BJ (cell line): Measurements from ENCODE around the gene LRP6. TPM values are rescaled to one million over a fixed set of nuclear protein-coding genes. Genes with fewer than 3 reads are reported as not detected.

Experiments
- CTCF ChIA-PET: fragments of 350-600 bp; formaldehyde crosslinking; extraction: SDS; loops from one replicate; lab custom pipeline; 2021; ENCODE audit warnings: antibody characterized with exemption, inconsistent platforms; lab: Yijun Ruan, JAX
- POLR2A ChIA-PET: fragments of 300-600 bp; sonication (Branson Sonifier 250); formaldehyde crosslinking; extraction: SDS; loops from one replicate; lab custom pipeline; 2021; ENCODE audit warnings: antibody characterized with exemption; lab: Charles Lee
- DNase-seq: peaks from one replicate; pipeline ENCODE4 v3.0.0-alpha.2; 2011; ENCODE audit warnings: low read depth
- H3K27me3 ChIP-seq: 2 replicates; pipeline ENCODE4 v1.6.0; 2011; ENCODE audit warnings: low read length; ENCODE audit not compliant: control insufficient read depth, insufficient read depth
- H3K36me3 ChIP-seq: 2 replicates; pipeline ENCODE4 v1.5.1; 2011; ENCODE audit warnings: low read length; ENCODE audit not compliant: control insufficient read depth, insufficient read depth
- H3K4me3 ChIP-seq: 2 replicates; pipeline ENCODE4 v1.5.1; 2011; ENCODE audit warnings: low read depth, mild to moderate bottlenecking, control low read depth, low read length
- CTCF ChIP-seq: IDR thresholded peaks from 2 replicates; pipeline ENCODE4 v1.5.1; 2011; ENCODE audit warnings: low read depth, mild to moderate bottlenecking, control low read depth, inconsistent platforms, low read length, moderate library complexity; ENCODE audit not compliant: insufficient read depth
- polyA plus RNA-seq: library from polyadenylated mRNA; depleted of rRNA; stranded (reverse); fragments of >200 nt; gene quantifications from 2 replicates; pipeline ENCODE4 v1.2.3, GENCODE V29; 2011

The LRP6 gene
- polyA plus RNA-seq, 1 experiment, result 28.9 TPM

- ChIA-PET POLR2A (interaction anchor here (0.6 kb wide), 1 partner anchor 375 kb away, joined by 3 read pairs; no protein-coding TSS in a partner anchor), CTCF (interaction anchor here (1.0 to 1.2 kb wide), 2 partner anchors 31 to 89 kb away, joined by 3 read pairs; no protein-coding TSS in a partner anchor)
- no peaks in the 10 kb centered on the region for H3K27me3 ChIP-seq
- no peaks in the 10 kb centered on the region for H3K36me3 ChIP-seq
- no peak overlapping the region for H3K4me3 ChIP-seq
- TF ChIP-seq CTCF, result no peak
- DNase-seq, result no peak
These were observed 28.2 kb downstream of the LRP6 start for GRCh38 chr12:12238605-12239004.

- Histone ChIP-seq H3K36me3 (no peaks in the 10 kb centered on the region), H3K4me3 (no peak overlapping the region), H3K27me3 (no peaks in the 10 kb centered on the region)
- no peak for DNase-seq
- TF ChIP-seq CTCF, result no peak
- POLR2A ChIA-PET, result no interaction called here
- CTCF ChIA-PET, result interaction anchor here (0.9 to 1.4 kb wide), 2 partner anchors 12 to 18 kb away, joined by 4 read pairs; no protein-coding TSS in a partner anchor
These were observed 29.9 kb downstream of the LRP6 start for GRCh38 chr12:12236896-12237295.

- DNase-seq, result no peak
- H3K36me3 ChIP-seq, result no peaks in the 10 kb centered on the region
- no peak for TF ChIP-seq CTCF
- H3K4me3 ChIP-seq, result no peak overlapping the region
- POLR2A ChIA-PET, result no interaction called here
- CTCF ChIA-PET, result interaction anchor here (1.1 kb wide), 1 partner anchor 12 kb away, joined by 3 read pairs; no protein-coding TSS in a partner anchor
- H3K27me3 ChIP-seq, result no peaks in the 10 kb centered on the region
These were observed 36.6 kb downstream of the LRP6 start for GRCh38 chr12:12230275-12230674.

GRCh38 chr12:12229556-12230092 is 37.2 kb downstream of the LRP6 start:
- Histone ChIP-seq H3K27me3 (no peaks in the 10 kb centered on the region), H3K36me3 (no peaks in the 10 kb centered on the region), H3K4me3 (no peak overlapping the region)
- DNase-seq, result no peak
- TF ChIP-seq CTCF, result no peak
- POLR2A ChIA-PET, result no interaction called here
- CTCF ChIA-PET, result interaction anchor here (1.1 kb wide), 1 partner anchor 12 kb away, joined by 3 read pairs; no protein-coding TSS in a partner anchor

- no peak for DNase-seq
- POLR2A ChIA-PET, result no interaction called here
- H3K36me3 ChIP-seq, result no peaks in the 10 kb centered on the region
- no peaks in the 10 kb centered on the region for H3K27me3 ChIP-seq
- H3K4me3 ChIP-seq, result no peak overlapping the region
- CTCF ChIA-PET, result no interaction called here
- TF ChIP-seq CTCF, result no peak
These were observed 38.4 kb downstream of the LRP6 start for GRCh38 chr12:12228402-12228801.
